Measurements from ENCODE around the gene COA3. TPM values are rescaled to one million over a fixed set of nuclear protein-coding genes. Genes with fewer than 3 reads are reported as not detected.

Gene COA3
- total RNA-seq, 1 donor from 2014 or later: 60.3 TPM

DNA sequence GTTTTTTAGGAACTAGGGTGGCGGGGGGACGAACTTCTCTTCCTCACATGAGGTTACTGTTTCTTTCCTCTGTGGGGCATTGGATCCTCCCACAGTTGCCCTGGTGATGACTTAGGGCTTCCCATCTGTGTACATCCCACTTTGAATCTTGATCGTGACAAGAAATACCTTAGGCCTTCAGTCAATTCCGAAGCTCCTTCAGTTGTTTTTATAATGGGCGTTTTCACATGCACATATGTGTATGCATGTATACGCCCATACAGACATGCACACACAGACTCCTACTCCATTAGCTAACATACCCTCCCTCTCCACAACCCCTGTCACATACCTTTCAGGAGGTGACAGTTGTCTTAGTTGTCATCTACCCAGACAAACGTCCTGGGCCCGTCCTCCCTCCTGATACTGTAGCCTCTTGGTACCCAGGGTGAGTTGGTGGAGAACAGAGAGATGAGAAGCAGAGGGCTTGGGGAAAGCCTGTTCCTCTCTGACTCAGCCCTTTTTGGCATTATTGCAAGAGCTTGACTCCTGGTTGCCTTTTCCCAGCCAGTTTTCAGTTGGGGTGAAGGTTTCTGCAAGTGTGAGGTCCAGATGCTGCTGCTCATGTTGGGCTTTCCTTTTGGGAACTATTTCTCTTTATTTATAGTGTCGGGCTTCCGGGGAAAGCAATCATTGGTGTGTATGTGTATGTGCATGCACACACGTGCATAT is 43.6 kb upstream of the COA3 start:
- Mint-ChIP-seq H3K36me3 (ENCODE audit: low read depth, unreplicated experiment) (peaks cover 47% of the 10 kb centered on the region), H3K4me1 (ENCODE audit: unreplicated experiment) (no peaks in the 10 kb centered on the region), H3K4me3 (ENCODE audit: unreplicated experiment) (no peak overlapping the region), H3K27me3 (ENCODE audit: unreplicated experiment) (no peaks in the 10 kb centered on the region), H3K27ac (ENCODE audit: unreplicated experiment) (peak overlapping the region; percentile 22), H3K9me3 (ENCODE audit: unreplicated experiment) (no peaks in the 10 kb centered on the region)
- no peak for DNase-seq (ENCODE audit: low spot score)
- TF ChIP-seq, protein P1, sequence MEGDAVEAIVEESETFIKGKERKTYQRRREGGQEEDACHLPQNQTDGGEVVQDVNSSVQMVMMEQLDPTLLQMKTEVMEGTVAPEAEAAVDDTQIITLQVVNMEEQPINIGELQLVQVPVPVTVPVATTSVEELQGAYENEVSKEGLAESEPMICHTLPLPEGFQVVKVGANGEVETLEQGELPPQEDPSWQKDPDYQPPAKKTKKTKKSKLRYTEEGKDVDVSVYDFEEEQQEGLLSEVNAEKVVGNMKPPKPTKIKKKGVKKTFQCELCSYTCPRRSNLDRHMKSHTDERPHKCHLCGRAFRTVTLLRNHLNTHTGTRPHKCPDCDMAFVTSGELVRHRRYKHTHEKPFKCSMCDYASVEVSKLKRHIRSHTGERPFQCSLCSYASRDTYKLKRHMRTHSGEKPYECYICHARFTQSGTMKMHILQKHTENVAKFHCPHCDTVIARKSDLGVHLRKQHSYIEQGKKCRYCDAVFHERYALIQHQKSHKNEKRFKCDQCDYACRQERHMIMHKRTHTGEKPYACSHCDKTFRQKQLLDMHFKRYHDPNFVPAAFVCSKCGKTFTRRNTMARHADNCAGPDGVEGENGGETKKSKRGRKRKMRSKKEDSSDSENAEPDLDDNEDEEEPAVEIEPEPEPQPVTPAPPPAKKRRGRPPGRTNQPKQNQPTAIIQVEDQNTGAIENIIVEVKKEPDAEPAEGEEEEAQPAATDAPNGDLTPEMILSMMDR (IDR thresholded peaks at IDR 0.05; ENCODE audit: unreplicated experiment): no peak

DNA sequence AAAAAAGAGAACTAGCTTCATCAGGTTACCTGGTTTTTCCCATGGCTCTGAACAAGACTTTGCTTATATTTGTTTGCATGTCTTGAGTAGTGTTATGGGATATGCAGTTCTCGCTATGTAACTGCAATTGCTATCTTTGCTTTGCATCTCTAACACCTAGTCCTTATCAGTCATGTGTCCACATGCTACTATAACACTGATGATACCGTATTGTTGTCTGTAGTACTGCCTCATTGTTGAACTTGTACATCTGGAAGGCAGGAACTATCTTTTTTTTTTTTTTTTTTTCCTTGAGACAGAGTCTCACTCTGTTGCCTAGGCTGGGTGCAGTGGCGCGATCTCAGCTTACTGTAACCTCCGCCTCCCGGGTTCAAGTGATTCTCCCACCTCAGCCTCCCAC is 37.2 kb upstream of the COA3 start:
- DNase-seq (ENCODE audit: low spot score): no peak
- Mint-ChIP-seq H3K27ac (ENCODE audit: unreplicated experiment) (no peak overlapping the region), H3K4me1 (ENCODE audit: unreplicated experiment) (peaks cover 18% of the 10 kb centered on the region), H3K36me3 (ENCODE audit: low read depth, unreplicated experiment) (peaks cover 25% of the 10 kb centered on the region), H3K9me3 (ENCODE audit: unreplicated experiment) (no peaks in the 10 kb centered on the region), H3K27me3 (ENCODE audit: unreplicated experiment) (peaks cover 3% of the 10 kb centered on the region), H3K4me3 (ENCODE audit: unreplicated experiment) (no peak overlapping the region)
- TF ChIP-seq, protein P1 (IDR thresholded peaks at IDR 0.05; ENCODE audit: unreplicated experiment): no peak

DNA sequence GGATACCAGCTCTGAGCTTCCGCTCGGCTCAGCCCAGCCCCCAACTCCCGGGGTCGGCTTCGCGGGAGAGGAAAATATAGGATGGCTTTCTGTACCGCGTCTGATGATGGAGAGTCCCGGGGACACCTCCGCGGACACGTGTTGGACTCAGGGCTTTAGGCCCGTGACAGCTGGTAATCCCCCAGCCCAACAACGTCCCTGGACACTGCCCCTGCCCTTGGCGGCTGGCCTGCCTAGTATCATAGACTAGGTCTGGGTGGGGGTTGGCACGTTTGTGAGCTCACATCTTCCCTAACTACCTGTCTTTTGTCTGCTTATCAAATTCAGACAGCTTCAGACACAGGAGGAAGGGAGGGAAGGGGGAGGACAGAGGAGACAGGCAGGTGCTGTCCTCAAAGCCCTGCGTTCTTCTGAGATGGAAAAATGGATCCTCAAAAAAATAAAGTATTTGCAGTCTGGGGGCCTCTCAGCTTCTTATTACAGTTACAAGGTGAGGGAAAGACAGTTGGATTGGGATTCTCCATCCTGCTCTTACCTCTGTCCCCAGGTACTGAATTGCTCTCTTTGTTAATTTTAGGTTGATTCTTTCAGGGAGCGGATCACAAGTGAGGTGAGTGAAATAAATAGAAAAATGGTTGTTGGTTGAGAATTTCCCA is 35.4 kb upstream of the COA3 start:
- Mint-ChIP-seq H3K4me1 (ENCODE audit: unreplicated experiment) (peaks cover 24% of the 10 kb centered on the region), H3K27ac (ENCODE audit: unreplicated experiment) (peak overlapping the region; percentile 62), H3K36me3 (ENCODE audit: low read depth, unreplicated experiment) (peaks cover 18% of the 10 kb centered on the region), H3K4me3 (ENCODE audit: unreplicated experiment) (peak overlapping the region; percentile 93), H3K27me3 (ENCODE audit: unreplicated experiment) (peaks cover 3% of the 10 kb centered on the region), H3K9me3 (ENCODE audit: unreplicated experiment) (no peaks in the 10 kb centered on the region)
- TF ChIP-seq, protein P1 (IDR thresholded peaks at IDR 0.05; ENCODE audit: unreplicated experiment): no peak
- no peak for DNase-seq (ENCODE audit: low spot score)

DNA sequence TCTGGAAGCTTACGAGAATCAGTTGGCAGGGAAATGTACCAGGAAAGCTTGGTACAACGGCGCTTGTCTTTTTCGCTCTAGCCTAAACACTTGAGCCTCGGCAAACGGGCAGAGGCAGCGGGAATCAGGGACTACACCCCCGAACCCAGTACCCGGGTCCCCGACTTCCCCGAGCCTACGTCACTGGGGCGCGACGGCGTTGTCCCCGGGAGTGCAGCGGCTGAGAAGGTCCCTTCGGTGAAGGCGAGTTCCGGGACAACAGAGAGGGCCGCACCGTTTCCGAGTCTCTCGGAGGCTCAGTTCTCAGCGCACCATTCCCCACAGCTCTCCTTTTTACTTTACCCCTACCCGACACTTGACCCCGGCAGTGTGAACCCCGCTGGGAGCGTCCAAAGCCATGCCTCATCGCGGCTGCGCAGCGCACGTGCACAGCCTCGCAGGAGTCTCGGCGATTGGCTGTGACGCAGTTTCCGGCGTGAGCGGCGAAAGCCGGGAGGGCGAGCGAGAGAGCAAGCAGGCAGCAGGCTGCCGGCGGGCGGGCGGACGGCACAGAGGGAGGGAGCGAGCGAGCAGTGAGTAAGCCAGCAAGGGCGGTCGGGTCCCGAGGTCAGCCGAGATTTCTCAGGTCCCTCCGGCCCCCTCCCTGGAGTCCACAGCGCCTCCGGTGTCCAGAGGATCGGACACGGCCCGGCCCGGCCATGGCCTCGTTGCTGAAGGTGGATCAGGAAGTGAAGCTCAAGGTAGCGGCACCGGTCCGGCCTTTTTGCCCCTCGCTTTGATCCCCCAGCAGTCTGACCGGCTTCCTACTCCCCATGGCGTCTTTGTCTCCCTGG is 34.6 kb upstream of the COA3 start, which contains the start of gene PSME3:
Gene PSME3, plus strand, starts transcription at position 464 of the 833 bp plus-strand sequence. Its CDS starts 235 bp downstream, at position 699.
- peaks cover 14% of the 10 kb centered on the region for H3K36me3 Mint-ChIP-seq (ENCODE audit: low read depth, unreplicated experiment)
- peak within 1 kb of the TSS; percentile 91 for H3K27ac Mint-ChIP-seq (ENCODE audit: unreplicated experiment)
- TF ChIP-seq, protein P1 (IDR thresholded peaks at IDR 0.05; ENCODE audit: unreplicated experiment): no peak
- peaks cover 24% of the 10 kb centered on the region for H3K4me1 Mint-ChIP-seq (ENCODE audit: unreplicated experiment)
- peak; percentile 87 for DNase-seq (ENCODE audit: low spot score)
- peak within 1 kb of the TSS; percentile 93 for H3K4me3 Mint-ChIP-seq (ENCODE audit: unreplicated experiment)
- H3K9me3 Mint-ChIP-seq (ENCODE audit: unreplicated experiment): no peaks in the 10 kb centered on the region
- H3K27me3 Mint-ChIP-seq (ENCODE audit: unreplicated experiment): peaks cover 3% of the 10 kb centered on the region

All from endothelial cell (in vitro differentiated cells).